Right atrium auricular region (tissue), 2 donors: ENCODE data around the gene CD6. TPM values are rescaled to one million over a fixed set of nuclear protein-coding genes. Genes with fewer than 3 reads are reported as not detected.

Experiments used
- DNase-seq: peaks from one replicate; pipeline ENCODE4 v3.0.0-alpha.2; 2019; ENCODE audit warnings: low spot score
- H3K27ac ChIP-seq, 2 donors: fragments of 200-600 bp; sonication (generic); 1 replicate in 1 of 2; 2 replicates in 1 of 2; pipeline ENCODE4 v1.5.1; 2016 to 2019
- H3K27me3 ChIP-seq, 2 donors: fragments of 200-600 bp; sonication (generic); one replicate each; pipeline versions ENCODE4 v1.5.1 to v1.6.0; 2017 to 2019
- H3K36me3 ChIP-seq: fragments of 200-600 bp; sonication (generic); one replicate; pipeline ENCODE4 v1.5.1; 2016
- H3K4me1 ChIP-seq, 2 donors: fragments of 200-600 bp; sonication (generic); one replicate each; pipeline versions ENCODE4 v1.5.1 to v1.6.0; 2017 to 2019
- H3K4me3 ChIP-seq, 2 donors: fragments of 200-600 bp; sonication (generic); 1 replicate in 1 of 2; 2 replicates in 1 of 2; pipeline ENCODE4 v1.5.1; 2017 to 2019; ENCODE audit warnings: mild to moderate bottlenecking in 1 of 2, moderate library complexity in 1 of 2
- H3K9me3 ChIP-seq, 2 donors: fragments of 200-600 bp; sonication (generic); one replicate each; pipeline ENCODE4 v1.5.1; 2019
- CTCF ChIP-seq, 2 donors: fragments of 200-600 bp; sonication (generic); IDR thresholded peaks; one replicate each; pipeline ENCODE4 v1.5.1; 2019; ENCODE audit warnings: antibody characterized with exemption in 2 of 2
- total RNA-seq, 2 donors: library from RNA; depleted of rRNA; stranded (reverse); fragments of >200 nt; gene quantifications; one replicate each; pipeline ENCODE4 v1.1.0, GENCODE V29; 2016

CD6 gene
- total RNA-seq, 2 donors from 2014 or later = 0.48 to 0.79 TPM

GRCh38 chr11:60939301-60939700 lies 32.2 kb upstream of the CD6 start:
- TF ChIP-seq CTCF (IDR thresholded peaks at IDR 0.05) = no peak
- Histone ChIP-seq H3K36me3 (peaks cover 8% of the 10 kb centered on the region), H3K27ac (no peak overlapping the region), H3K4me1 (peaks cover 0 to 9% of the 10 kb centered on the region in 2 donors), H3K9me3 (no peaks in the 10 kb centered on the region), H3K4me3 (no peak overlapping the region), H3K27me3 (no peaks in the 10 kb centered on the region)
- no peak for DNase-seq

- Histone ChIP-seq H3K36me3 (peaks cover 8% of the 10 kb centered on the region), H3K27me3 (no peaks in the 10 kb centered on the region), H3K4me3 (no peak overlapping the region), H3K27ac (no peak overlapping the region), H3K4me1 (peaks cover 0 to 9% of the 10 kb centered on the region in 2 donors), H3K9me3 (no peaks in the 10 kb centered on the region)
- DNase-seq = no peak
- no peak for TF ChIP-seq CTCF (IDR thresholded peaks at IDR 0.05)
Measured at GRCh38 chr11:60939855-60940254, 31.6 kb upstream of the CD6 start.

GRCh38 chr11:60941371-60942119 lies 29.9 kb upstream of the CD6 start:
- Histone ChIP-seq H3K4me3 (no peak overlapping the region), H3K9me3 (no peaks in the 10 kb centered on the region), H3K27me3 (no peaks in the 10 kb centered on the region), H3K27ac (no peak overlapping the region), H3K36me3 (peaks cover 8% of the 10 kb centered on the region), H3K4me1 (peaks cover 0 to 8% of the 10 kb centered on the region in 2 donors)
- TF ChIP-seq CTCF (IDR thresholded peaks at IDR 0.05) = no peak
- DNase-seq = no peak

- no peak for DNase-seq
- Histone ChIP-seq H3K36me3 (peaks cover 8% of the 10 kb centered on the region), H3K4me3 (no peak overlapping the region), H3K27ac (no peak overlapping the region), H3K4me1 (peaks cover 0 to 3% of the 10 kb centered on the region in 2 donors), H3K27me3 (no peaks in the 10 kb centered on the region), H3K9me3 (no peaks in the 10 kb centered on the region)
- no peak for TF ChIP-seq CTCF (IDR thresholded peaks at IDR 0.05)
Measured at GRCh38 chr11:60942219-60942618, 29.3 kb upstream of the CD6 start.

- Histone ChIP-seq H3K27me3 (no peaks in the 10 kb centered on the region), H3K9me3 (no peaks in the 10 kb centered on the region), H3K4me3 (no peak overlapping the region), H3K36me3 (peaks cover 8% of the 10 kb centered on the region), H3K27ac (no peak overlapping the region), H3K4me1 (peaks cover 0 to 3% of the 10 kb centered on the region in 2 donors)
- no peak for TF ChIP-seq CTCF (IDR thresholded peaks at IDR 0.05)
- DNase-seq = no peak
Measured at GRCh38 chr11:60942970-60943565, 28.4 kb upstream of the CD6 start.
